HG03139 (cell line): ENCODE measurements around the gene MACROD1.

Experiments used
- ATAC-seq: cut with Tn5 transposase; IDR thresholded peaks from one replicate; pipeline ENCODE4 v1.9.1; 2021; ENCODE audit not compliant: unreplicated experiment

MACROD1 gene, protein sequence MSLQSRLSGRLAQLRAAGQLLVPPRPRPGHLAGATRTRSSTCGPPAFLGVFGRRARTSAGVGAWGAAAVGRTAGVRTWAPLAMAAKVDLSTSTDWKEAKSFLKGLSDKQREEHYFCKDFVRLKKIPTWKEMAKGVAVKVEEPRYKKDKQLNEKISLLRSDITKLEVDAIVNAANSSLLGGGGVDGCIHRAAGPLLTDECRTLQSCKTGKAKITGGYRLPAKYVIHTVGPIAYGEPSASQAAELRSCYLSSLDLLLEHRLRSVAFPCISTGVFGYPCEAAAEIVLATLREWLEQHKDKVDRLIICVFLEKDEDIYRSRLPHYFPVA

DNA sequence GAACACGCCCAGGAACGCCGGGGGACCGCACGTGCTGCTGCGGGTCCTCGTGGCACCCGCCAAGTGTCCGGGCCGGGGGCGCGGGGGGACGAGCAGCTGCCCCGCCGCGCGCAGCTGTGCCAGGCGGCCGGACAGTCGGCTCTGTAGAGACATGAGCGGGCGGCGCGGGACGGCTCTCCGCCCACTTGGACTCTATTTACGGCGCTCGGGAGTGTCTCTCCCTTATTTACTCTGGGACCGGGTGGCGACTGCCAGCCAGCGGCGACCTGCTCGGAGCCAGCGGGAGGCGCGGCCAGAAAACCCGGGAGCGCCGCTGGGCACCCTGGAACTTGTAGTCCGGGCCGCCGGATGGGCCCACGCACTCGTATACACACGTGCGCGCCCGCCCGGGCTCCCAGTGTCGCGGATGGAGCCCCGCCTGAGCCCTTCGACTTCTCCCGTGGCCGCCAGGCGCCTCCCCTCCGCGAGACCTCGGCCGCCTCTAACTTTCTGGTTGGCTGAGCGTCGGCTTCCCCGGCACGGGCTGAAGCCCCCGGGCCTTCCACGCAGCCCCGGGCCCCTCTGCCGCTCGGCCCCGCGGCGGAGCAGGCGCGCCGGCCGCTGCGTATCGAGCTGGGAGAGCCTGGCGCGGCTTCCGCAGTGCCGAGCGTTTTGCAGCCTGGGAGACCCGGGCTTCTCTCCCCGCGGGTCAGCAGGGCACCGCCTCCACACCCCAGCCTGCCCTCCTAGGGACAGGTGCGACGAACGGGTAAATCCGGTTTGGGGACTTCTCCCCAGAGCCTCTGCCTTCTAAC, at the start of gene MACROD1:
TSS of gene MACROD1 (minus strand) at position 272 of the 794 bp plus-strand sequence. CDS start at position 153, 119 bp downstream.
- peak; percentile 81 for ATAC-seq

DNA sequence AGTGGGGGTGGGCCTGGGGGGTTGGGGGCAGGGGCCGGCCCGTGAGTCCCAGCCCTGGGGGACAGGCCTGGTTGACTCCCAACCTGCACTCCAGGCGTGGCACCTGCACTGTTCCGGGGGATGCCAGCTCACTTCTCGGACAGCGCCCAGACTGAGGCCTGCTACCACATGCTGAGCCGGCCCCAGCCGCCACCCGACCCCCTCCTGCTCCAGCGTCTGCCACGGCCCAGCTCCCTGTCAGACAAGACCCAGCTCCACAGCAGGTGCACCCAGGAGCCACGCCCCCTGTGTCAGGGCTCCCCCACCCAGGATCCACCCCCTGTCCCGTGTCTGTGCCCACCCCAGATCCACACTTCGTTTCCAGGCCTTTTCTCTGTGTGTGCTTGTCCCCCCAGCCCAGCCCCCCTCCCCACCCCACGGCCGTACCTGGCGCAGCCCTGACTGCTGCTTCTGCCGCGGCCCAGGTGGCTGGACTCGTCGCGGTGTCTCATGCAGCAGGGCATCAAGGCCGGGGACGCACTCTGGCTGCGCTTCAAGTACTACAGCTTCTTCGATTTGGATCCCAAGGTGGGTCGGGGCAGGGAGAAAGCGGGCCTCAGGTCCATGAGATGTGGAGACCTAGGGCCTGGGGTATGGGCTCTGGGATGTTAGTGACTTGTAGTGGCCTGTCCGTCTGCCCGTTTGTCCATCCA, 45.4 kb upstream of the MACROD1 start:
- ATAC-seq = no peak

DNA sequence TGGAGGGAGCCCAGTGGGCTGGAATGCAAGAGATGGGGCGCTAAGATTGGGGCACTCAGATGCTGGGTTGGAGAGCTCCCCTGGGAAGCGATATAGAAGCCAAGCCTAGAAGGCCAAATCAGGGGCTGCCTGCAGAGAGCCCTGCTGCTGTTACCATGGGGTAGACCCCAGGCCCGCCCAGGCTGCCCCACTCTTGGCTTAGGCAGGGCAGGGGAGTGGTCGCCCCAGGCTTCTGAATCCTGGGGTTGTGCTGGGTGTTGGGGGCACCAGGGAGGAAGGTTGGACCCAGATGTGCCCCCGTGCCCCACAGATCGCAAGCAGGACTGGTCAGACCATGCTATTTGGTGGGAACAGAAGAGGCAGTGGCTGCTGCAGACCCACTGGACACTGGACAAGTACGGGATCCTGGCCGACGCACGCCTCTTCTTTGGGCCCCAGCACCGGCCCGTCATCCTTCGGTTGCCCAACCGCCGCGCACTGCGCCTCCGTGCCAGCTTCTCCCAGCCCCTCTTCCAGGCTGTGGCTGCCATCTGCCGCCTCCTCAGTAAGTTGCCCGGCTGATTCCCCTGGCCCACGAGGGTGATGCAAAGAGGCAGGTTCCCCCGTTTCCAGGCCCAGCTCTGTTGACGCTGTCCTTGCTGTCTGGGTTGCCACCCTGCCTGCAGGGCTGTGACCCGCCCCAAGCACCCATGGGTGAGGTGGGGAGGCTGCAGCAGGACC, 44.5 kb upstream of the MACROD1 start:
- no peak for ATAC-seq

DNA sequence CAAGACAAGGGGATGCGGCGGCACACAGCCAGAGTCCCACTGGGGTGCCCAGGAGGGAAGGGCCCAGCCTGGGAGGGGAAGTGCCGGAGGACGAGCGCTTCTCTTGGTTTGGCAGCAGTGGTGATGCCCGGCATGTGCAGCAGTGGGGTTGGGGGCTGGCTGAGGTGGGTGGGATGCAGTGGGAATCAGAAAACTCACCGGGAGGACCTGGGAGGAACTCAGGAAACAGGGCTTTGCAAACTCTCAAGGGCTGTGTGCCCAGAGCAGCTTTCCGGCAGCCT, 43.6 kb upstream of the MACROD1 start:
- ATAC-seq = no peak

DNA sequence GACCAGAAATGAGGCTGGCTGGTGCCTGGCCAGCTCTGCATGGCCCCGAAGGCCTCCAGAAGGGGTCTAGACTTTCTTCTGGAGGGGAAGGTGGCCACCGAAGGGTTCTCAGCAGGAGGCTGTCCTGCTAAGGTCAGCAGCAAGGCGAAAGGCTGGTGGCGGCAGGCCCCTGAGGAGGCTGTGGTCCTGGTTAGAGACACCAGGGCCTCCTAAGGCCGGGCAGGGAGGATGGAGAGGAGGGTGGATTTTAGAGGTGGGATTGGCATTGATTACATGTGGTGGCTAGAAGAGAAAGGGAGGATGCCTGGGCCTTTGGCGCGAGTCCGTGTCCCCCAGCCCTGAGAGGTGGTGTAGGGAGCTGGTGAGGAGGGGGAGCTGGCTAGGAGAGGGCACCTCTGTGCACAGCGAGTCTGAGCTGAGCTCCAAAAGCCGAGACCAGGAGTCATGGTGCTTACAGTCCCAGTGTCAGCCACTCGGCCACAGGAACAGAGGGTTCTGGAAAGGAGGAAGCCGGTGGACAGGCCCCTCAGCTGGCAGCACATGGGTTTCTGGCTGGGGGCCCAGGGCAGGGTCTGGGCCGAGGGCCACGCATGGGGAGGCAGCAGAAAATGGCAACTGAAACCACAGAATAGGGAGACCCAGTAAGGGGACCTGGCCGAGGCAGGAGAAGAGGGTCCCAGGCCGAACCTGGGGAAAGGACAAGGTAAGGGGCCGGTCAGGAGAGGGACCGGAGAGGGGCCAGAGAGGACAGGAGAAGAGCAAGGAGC, 43.1 kb upstream of the MACROD1 start:
- no peak for ATAC-seq

DNA sequence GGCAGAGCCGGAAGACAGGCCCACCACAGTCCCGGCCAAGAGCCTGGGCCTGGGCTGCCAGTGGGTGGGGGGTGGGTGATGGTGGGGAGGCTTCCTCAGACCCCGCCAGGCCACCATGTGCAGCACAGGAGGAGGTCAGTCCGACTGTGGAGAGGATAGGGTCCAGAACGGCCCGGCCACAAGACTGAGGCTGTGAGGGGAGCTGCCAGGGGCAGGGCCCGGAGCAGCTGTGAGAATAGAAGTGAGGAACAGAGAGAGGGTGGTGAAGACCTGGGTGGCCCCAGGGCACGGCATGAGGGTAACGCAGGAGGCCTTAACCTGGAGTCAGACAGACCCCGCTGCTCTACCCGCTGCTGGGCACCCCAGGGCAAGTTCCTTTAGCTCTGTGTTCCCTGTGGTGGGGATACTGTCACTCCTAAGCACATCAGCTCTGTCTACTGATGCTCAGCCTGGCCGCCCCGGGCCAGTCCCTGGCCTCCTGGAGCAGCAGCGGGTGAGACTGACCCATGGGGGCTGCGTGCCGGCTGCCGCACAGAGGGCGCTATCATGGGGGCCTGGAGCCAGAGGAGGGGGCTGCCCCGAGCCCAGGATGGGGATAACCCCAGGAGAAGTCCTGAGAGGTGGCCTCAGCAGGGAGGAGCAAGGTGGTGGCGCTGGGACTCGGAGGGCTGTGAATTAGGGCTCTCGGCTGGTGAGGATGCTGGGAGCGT, 42.3 kb upstream of the MACROD1 start:
- no peak for ATAC-seq

DNA sequence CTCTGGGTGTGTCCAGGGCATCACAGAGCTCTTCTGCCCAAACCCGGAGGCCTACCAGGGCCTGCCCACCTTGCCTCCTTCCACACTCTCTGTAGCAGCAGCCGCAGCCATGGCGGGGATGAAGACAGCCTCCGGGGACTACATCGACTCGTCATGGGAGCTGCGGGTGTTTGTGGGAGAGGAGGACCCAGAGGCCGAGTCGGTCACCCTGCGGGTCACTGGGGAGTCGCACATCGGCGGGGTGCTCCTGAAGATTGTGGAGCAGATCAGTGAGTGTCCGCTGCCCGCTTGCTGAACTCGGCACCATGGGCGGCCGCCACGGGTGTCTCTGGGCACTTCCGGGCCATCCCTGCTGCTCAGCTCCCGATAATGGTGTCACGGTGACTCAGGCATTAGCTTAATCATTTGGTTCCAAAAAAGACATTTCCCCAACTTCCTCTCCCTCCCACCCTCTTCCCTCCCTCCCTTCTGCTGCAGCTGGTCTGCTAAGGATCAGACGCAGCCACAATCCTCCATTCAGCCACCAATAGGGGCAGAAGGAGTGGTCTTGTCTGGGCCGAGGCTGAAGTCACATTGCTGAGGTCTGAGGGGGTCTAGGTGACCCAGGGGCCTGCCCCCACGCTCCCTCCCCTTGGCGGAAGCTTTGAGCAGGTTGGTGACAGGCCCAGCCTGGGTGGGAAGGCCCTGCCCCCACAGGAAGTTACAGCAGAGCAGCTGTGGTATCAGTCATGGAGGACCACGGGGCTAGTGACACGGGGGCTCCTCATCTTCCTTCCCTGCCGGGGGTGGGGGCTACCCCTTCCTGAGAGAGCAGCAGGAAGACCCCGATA, 41.6 kb upstream of the MACROD1 start:
- ATAC-seq = peak; percentile 59

DNA sequence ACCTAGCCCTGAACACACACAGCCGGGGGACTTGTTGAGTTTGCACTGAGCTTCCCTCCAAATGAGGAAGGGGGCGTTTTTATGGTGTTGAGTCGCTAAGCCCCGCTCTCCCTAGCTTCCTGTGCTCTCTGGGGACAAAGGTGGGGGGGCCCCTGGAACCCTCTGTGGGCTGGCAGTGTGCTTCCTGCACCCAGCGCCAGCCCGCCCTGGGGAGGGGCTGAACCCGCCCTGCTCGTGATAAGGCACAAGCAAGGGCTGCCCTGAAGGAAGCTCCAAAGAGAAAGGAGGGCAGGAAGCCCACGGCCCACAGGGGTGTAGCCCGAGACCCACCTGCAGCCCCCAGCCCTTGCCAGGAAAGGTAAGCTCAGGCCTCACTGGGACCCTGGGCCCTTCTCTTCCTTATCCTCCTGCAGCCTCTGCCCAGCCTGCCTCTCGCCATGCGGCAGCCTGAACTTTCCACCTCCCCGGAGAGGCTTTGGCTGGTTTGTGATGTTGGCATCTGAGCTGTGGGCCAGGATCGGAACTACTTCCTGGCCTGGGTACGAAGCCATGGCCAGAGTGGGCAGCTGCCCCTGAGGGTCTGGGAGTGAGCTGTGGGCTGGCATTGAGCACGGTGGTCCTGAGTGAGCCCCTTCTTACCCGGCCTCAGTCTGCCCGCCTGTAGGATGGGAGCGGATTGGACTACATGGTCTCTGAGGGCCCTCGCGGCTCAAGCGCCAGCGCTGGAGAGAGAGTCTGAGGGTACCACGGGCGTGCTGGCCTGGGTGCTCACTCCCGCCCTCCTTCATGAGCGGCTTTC, 40.7 kb upstream of the MACROD1 start, which contains the start of gene FERMT3:
TSS of gene FERMT3 (plus strand) at position 265 of the 799 bp plus-strand sequence. CDS start 644 bp downstream, outside the sequence.
- peak; percentile 34 for ATAC-seq

DNA sequence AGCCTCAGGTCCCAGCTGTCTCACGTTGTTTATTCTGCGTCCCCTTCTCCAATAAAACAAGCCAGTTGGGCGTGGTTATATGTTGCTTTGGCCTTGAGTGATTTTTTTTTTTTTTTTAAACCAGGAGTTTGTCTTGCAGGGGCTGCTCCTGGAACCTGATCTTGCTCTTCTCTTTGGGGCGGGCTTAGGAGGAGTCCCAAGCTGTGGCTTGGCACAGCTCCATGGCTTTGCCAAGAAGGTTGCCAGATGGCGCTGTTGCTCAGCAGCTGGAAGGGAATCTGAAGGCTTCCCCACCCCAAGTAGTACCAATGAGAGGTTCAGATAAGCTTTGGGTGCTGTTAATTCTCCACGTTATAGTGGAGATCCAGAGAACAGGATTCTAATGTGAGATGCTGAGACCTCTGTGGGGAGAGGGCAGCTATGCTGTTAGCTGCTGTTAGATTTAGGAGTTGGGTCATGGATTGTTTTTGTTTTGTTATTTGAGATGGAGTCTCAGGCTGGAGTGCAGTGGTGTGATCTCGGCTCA, 38.6 kb upstream of the MACROD1 start:
- no peak for ATAC-seq

DNA sequence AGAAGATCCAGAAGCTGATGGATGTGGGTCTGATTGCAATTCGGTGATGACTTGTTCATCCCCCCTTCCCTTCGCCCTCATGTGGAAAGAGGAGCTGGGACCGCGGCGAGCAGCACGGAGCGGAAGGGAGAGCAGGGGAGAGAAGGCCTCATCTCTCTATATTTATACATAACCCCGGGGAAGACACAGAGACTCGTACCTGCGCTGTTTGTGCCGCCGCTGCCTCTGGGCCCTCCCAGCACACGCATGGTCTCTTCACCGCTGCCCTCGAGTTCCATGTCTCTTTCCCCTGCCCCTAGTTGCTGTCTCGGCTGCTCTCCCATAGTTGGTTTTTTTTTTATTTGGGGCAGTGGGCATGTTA, 38.1 kb upstream of the MACROD1 start:
- no peak for ATAC-seq

DNA sequence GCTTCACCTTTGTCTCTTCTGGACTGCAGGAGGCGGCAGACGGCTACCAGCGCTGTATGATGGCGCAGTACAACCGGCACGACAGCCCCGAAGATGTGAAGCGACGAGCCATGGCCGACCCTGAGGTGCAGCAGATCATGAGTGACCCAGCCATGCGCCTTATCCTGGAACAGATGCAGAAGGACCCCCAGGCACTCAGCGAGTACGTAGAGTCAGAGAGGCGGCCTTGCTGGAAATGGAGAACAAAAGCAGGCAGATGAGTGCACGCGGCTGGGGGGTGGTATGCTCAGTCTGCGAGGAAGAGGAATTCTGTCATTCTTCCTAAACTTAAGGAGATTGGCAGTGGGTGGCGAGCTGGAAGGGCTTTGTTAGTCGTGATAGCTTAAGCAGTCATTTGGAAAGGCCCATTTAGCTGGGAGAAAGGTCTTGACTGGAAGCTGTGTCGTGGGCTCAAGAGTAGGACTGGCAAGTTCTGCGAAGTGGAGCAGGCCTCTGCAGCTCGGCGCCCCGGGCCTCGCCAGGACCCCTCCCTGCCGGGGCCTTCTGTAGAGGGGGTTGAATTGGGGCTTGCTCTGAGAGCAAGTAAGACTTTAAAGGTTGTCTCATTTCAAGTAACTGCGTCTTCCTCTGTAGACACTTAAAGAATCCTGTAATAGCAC, 37.6 kb upstream of the MACROD1 start:
- ATAC-seq = no peak

DNA sequence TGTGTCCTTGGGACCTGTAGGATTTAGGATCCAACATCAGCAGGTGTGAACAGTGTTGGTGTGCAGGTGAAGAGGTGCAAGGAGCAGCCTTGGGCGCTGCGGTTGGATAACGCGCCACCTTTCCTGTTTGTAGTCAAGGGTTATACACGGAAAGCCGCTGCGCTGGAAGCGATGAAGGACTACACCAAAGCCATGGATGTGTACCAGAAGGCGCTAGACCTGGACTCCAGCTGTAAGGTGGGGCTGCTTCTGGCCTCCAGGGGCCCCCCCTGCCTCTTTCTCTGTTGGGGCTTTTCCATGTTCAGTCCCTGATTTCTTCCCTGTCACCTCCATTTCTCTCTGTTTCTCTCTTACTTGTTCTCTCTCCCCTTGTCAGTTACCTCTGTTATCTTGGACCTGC, 37.1 kb upstream of the MACROD1 start:
- no peak for ATAC-seq

DNA sequence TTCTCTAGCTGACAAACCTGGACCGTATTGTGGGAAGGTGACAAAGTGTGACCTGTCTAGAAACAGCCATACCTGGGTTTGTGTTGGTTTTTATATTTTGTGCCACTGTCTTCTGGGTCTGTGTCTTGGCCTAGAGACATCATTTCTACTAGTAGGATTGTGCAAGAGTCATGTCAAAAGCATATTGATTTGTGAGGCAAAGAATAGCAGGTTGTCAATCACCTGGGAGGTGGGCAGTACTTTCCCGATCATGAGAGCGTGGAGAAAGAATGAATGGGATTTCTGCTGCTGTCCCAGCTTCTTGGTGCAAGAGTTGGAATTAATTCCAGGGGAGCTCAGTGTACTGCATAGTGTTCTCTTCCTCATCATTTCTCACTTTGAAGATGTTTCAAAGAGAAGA, 35.6 kb upstream of the MACROD1 start:
- no peak for ATAC-seq

DNA sequence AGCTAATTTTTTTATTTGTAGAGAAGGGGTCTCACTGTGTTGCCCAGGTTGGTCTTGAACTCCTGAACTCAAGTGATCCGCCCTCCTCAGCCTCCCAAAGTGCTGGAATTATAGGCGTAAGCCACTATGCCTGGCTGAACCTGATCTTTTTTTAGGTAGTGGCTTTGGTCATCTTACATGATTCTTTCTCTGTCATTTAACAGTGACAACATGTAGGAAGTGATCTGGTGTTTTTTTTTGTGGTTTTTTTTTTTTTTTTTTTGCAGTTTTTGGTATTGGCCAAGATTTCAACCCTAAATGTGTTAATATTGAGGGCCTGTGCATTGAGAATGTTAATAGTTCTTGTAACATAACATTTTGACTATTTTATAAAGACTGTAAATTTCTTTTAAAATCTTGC, 32.6 kb upstream of the MACROD1 start:
- ATAC-seq = no peak

DNA sequence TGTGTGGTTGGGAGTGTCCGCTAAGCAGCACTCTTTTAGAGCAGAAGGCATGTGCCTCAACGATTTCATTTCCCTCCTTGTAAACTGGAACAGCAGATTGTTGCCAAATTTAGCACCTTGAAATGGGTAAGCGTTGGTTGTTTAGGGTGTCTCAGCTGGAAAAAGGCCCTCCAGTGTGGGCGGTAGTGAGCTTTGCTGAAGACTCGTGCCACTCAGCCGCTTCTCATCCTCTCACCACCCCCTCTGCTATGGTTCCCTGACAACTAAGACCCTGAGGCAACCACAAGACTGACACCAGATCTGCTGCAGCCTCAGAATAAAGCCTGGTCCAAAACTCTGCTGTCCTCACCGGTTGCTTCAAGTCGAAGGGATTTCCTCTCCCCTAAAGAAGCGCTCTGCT, 30.7 kb upstream of the MACROD1 start:
- ATAC-seq = no peak

DNA sequence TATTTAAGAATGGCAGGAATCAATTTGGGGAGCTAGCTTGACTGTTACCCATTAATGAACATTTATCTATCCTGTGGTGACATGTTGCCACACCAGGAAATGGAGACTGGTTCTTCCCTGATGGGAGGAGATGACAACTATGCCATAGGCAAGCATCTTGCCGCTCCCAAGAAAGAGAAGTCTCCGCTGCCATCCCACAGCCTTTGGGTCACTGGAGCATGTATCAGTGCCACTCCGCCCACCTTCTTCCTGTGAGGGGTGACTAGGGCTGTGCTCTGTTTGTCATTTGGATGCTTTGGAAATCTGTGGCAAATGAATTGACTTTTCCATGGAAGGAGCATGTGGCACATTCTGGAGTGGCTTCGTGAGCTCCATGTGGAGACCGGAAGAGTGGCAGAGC, 26.5 kb upstream of the MACROD1 start:
- no peak for ATAC-seq

DNA sequence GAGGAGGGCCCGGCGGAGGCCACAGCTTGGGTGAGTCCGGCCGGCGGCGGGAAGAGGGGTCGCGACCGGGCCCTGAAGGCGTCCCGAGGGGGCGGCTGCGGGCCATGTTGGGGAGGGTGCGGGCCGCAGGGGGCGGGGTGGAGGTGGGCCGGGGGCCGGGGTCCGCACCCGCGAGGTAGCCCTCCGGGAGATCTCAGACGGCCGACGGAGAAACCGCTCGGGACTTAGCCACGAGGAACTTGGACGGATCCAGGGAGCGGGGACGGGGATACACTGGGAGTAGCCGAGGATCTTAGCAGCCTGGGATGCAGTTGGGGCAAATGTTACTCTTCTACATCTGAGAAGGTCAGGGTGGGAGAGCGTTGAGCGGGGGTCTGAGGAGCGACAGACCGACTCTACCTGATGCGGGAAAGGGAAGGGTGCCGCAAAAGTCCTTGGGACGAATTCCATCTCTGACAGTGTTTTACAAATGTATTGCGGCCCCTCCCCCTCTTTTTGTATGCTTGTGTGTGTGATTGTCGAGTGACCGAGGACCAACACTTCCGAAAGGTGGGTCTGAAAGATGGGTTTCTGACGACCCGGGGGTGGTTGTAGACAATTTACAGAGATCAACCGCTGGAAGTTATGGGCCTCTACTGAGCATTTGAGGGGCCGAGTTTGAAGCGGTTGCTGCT, 20.7 kb upstream of the MACROD1 start:
- no peak for ATAC-seq
